T-helper 17 cell (primary cell): ENCODE measurements around the gene FIGNL2. TPM values are rescaled to one million over a fixed set of nuclear protein-coding genes. Genes with fewer than 3 reads are reported as not detected.

Experiments used
- ATAC-seq: fragments of 150-1000 bp; cut with Tn5 transposase; 2 replicates; pipeline ENCODE4 v1.10.0; 2021; ENCODE audit warnings: mild to moderate bottlenecking, moderate library complexity
- DNase-seq, 3 donors: peaks; one replicate each; pipeline versions ENCODE4 v3.0.0 to v3.0.0-alpha.2; 2020 to 2021
- H3K9me3 ChIP-seq: one replicate; pipeline ENCODE4 v1.7.0; 2013; ENCODE audit warnings: low read length, mild to moderate bottlenecking; ENCODE audit not compliant: control insufficient read depth, poor library complexity, severe bottlenecking
- H3K27ac Mint-ChIP-seq: one replicate; pipeline ENCODE4 v1.8.0; 2022; ENCODE audit warnings: mild to moderate bottlenecking, moderate library complexity, mixed read lengths
- H3K27me3 Mint-ChIP-seq: one replicate; pipeline ENCODE4 v1.8.0; 2022; ENCODE audit warnings: mixed read lengths
- H3K36me3 Mint-ChIP-seq: one replicate; pipeline ENCODE4 v1.8.0; 2022; ENCODE audit warnings: low read depth, mixed read lengths
- H3K4me1 Mint-ChIP-seq: one replicate; pipeline ENCODE4 v1.8.0; 2022; ENCODE audit warnings: mild to moderate bottlenecking, mixed read lengths
- H3K4me3 Mint-ChIP-seq: one replicate; pipeline ENCODE4 v1.8.0; 2022; ENCODE audit warnings: mild to moderate bottlenecking, moderate library complexity, mixed read lengths
- total RNA-seq, 4 donors: library from RNA in 2 of 4; stranded (reverse) in 2 of 4; gene quantifications; one replicate each; pipeline ENCODE4 v1.2.3 and lab custom pipeline; 2022 to 2026

The FIGNL2 gene
- total RNA-seq, 2 donors from 2014 or later: 0.42 to 0.76 TPM

GRCh38 chr12:51771008-51771407 lies 77.5 kb downstream of the FIGNL2 start:
- Mint-ChIP-seq H3K27ac (no peak overlapping the region), H3K4me1 (peaks cover 6% of the 10 kb centered on the region), H3K27me3 (peaks cover 45% of the 10 kb centered on the region), H3K4me3 (no peak overlapping the region), H3K36me3 (peaks cover 8% of the 10 kb centered on the region)
- H3K9me3 ChIP-seq: no peaks in the 10 kb centered on the region
- no peak for DNase-seq
- no peak for ATAC-seq

Other genes starting within 250 kb of the FIGNL2 start
- not detected for gene ANKRD33, start 39.4 kb upstream of the FIGNL2 start, total RNA-seq
- not detected for gene ACVRL1, start 58.8 kb upstream of the FIGNL2 start, total RNA-seq
- 1 to 10 TPM; 6.5 to 8.7 TPM for gene ACVR1B, start 103.0 kb upstream of the FIGNL2 start, total RNA-seq
- gene TAMALIN, start 158.2 kb upstream of the FIGNL2 start, total RNA-seq: 100 to 1,000 TPM; 491 to 562 TPM
- gene NR4A1, start 202.7 kb upstream of the FIGNL2 start, total RNA-seq: 100 to 1,000 TPM in 1 of 2 donors, 10 to 100 TPM in 1; 79.2 to 133 TPM
- gene ATG101, start 221.3 kb upstream of the FIGNL2 start, total RNA-seq: 10 to 100 TPM; 22.0 to 30.2 TPM
- gene SMIM41, start 231.0 kb upstream of the FIGNL2 start, total RNA-seq: not detected